Ovary (tissue), 3 donors: ENCODE measurements around the gene UBA5.

ENCODE experiments used
- CTCF ChIP-seq, 3 donors: fragments of 450-650 bp in 2 of 3; fragments of 200-600 bp in 1 of 3; IDR thresholded peaks; one replicate each; pipeline versions ENCODE4 v1.5.1 to v1.8.0; 2016 to 2022; ENCODE audit warnings: antibody characterized with exemption in 3 of 3, mild to moderate bottlenecking in 1 of 3
- EP300 ChIP-seq: sonication (generic); formaldehyde crosslinking; IDR thresholded peaks from one replicate; pipeline ENCODE4 v1.6.1; 2017; ENCODE audit warnings: antibody characterized with exemption
- POLR2A ChIP-seq: fragments of 450-650 bp; IDR thresholded peaks from one replicate; pipeline ENCODE4 v1.6.1; 2017; ENCODE audit warnings: antibody characterized with exemption, mild to moderate bottlenecking, moderate library complexity
- donor health status: DM: no; HTN: no; CAD: no.

GRCh38 chr3:132660811-132661070 is 612 bp downstream of the UBA5 start:
- TF ChIP-seq POLR2A (no peak), CTCF (IDR thresholded peaks at IDR 0.05) (no peak), EP300 (no peak)
